HEK293 (cell line): ENCODE data around the gene HDAC1.

Experiments used
- EGR2 ChIP-seq: fragments of 450-650 bp; formaldehyde crosslinking; IDR thresholded peaks from 2 replicates; pipeline ENCODE4 v1.5.1; 2016; ENCODE audit warnings: low read depth, missing biosample characterization, missing genetic modification characterization
- ELK4 ChIP-seq: IDR thresholded peaks from 2 replicates; pipeline ENCODE4 v1.6.1; 2011; ENCODE audit warnings: mild to moderate bottlenecking, low read depth, low read length, borderline replicate concordance
- GLI2 ChIP-seq: fragments of 450-650 bp; formaldehyde crosslinking; IDR thresholded peaks from 2 replicates; pipeline ENCODE4; 2017; ENCODE audit warnings: missing biosample characterization, missing genetic modification characterization, low read depth, borderline replicate concordance
- GLIS1 ChIP-seq: fragments of 450-650 bp; formaldehyde crosslinking; IDR thresholded peaks from 2 replicates; pipeline ENCODE4 v1.5.1; 2016; ENCODE audit warnings: missing biosample characterization, missing genetic modification characterization
- KLF10 ChIP-seq: fragments of 450-650 bp; IDR thresholded peaks from 2 replicates; pipeline ENCODE4 v1.5.1; 2018; ENCODE audit warnings: missing biosample characterization, mild to moderate bottlenecking, missing genetic modification characterization
- KLF9 ChIP-seq: fragments of 450-650 bp; formaldehyde crosslinking; IDR thresholded peaks from 2 replicates; pipeline ENCODE4 v1.5.1; 2016; ENCODE audit warnings: missing biosample characterization, missing genetic modification characterization, low read depth
- PATZ1 ChIP-seq: fragments of 450-650 bp; formaldehyde crosslinking; IDR thresholded peaks from 2 replicates; pipeline ENCODE4 v1.5.1; 2016; ENCODE audit warnings: missing biosample characterization, missing genetic modification characterization
- PBX3 ChIP-seq: sonication (generic); formaldehyde crosslinking; IDR thresholded peaks from 2 replicates; pipeline ENCODE4 v1.8.1; 2022; ENCODE audit warnings: mild to moderate bottlenecking, moderate library complexity, missing genetic modification reagents
- SETDB1 ChIP-seq: IDR thresholded peaks from one replicate; pipeline ENCODE4 v1.6.1; 2017; ENCODE audit warnings: mild to moderate bottlenecking, low read length, moderate library complexity, mixed read lengths; ENCODE audit not compliant: insufficient read length
- WT1 ChIP-seq: fragments of 450-650 bp; formaldehyde crosslinking; IDR thresholded peaks from 2 replicates; pipeline ENCODE4 v1.5.1; 2016; ENCODE audit warnings: missing biosample characterization, missing genetic modification characterization
- YY2 ChIP-seq: fragments of 450-650 bp; formaldehyde crosslinking; IDR thresholded peaks from 2 replicates; pipeline ENCODE4 v1.5.1; 2016; ENCODE audit warnings: missing biosample characterization, missing genetic modification characterization
- ZBTB17 ChIP-seq: fragments of 450-650 bp; formaldehyde crosslinking; IDR thresholded peaks from 2 replicates; pipeline ENCODE4 v1.5.1; 2016; ENCODE audit warnings: missing biosample characterization, missing genetic modification characterization
- ZFP3 ChIP-seq: fragments of 450-650 bp; formaldehyde crosslinking; IDR thresholded peaks from 2 replicates; pipeline ENCODE4 v1.5.1; 2016; ENCODE audit warnings: low read depth, missing biosample characterization, missing genetic modification characterization
- ZNF112 ChIP-seq: fragments of 450-650 bp; formaldehyde crosslinking; IDR thresholded peaks from 2 replicates; pipeline ENCODE4 v1.5.0; 2017; ENCODE audit warnings: missing biosample characterization, missing genetic modification characterization
- ZNF133 ChIP-seq: fragments of 450-650 bp; formaldehyde crosslinking; IDR thresholded peaks from 2 replicates; pipeline ENCODE4 v1.5.1; 2016; ENCODE audit warnings: missing biosample characterization, missing genetic modification characterization
- ZNF140 ChIP-seq: fragments of 450-650 bp; formaldehyde crosslinking; IDR thresholded peaks from 2 replicates; pipeline ENCODE4 v1.5.1; 2016; ENCODE audit warnings: missing biosample characterization, missing genetic modification characterization
- ZNF202 ChIP-seq: fragments of 450-650 bp; formaldehyde crosslinking; IDR thresholded peaks from 2 replicates; pipeline ENCODE4 v1.5.1; 2016; ENCODE audit warnings: missing biosample characterization, missing genetic modification characterization, borderline replicate concordance
- ZNF341 ChIP-seq: fragments of 450-650 bp; formaldehyde crosslinking; IDR thresholded peaks from 2 replicates; pipeline ENCODE4; 2016; ENCODE audit warnings: low read depth, missing biosample characterization, missing genetic modification characterization
- ZNF521 ChIP-seq: fragments of 450-650 bp; formaldehyde crosslinking; IDR thresholded peaks from 2 replicates; pipeline ENCODE4 v1.5.1; 2017; ENCODE audit warnings: missing biosample characterization, mild to moderate bottlenecking, missing genetic modification characterization
- ZNF560 ChIP-seq: fragments of 450-650 bp; formaldehyde crosslinking; IDR thresholded peaks from 2 replicates; pipeline ENCODE4 v1.5.1; 2017; ENCODE audit warnings: missing biosample characterization, missing genetic modification characterization, borderline replicate concordance
- ZNF561 ChIP-seq: fragments of 450-650 bp; IDR thresholded peaks from 2 replicates; pipeline ENCODE4 v1.5.1; 2018; ENCODE audit warnings: missing biosample characterization, missing genetic modification characterization, borderline replicate concordance
- ZNF610 ChIP-seq: fragments of 450-650 bp; formaldehyde crosslinking; IDR thresholded peaks from 2 replicates; pipeline ENCODE4 v1.5.1; 2016; ENCODE audit warnings: missing biosample characterization, missing genetic modification characterization, borderline replicate concordance
- ZNF792 ChIP-seq: fragments of 450-650 bp; formaldehyde crosslinking; IDR thresholded peaks from 2 replicates; pipeline ENCODE4 v1.5.1; 2016; ENCODE audit warnings: missing biosample characterization, missing genetic modification characterization
- ZNF843 ChIP-seq: fragments of 450-650 bp; formaldehyde crosslinking; IDR thresholded peaks from 2 replicates; pipeline ENCODE4 v1.5.1; 2016; ENCODE audit warnings: missing biosample characterization, missing genetic modification characterization
- ZSCAN16 ChIP-seq: fragments of 450-650 bp; formaldehyde crosslinking; IDR thresholded peaks from 2 replicates; pipeline ENCODE4 v1.5.1; 2016; ENCODE audit warnings: missing biosample characterization, missing genetic modification characterization
- ZSCAN30 ChIP-seq: fragments of 450-650 bp; IDR thresholded peaks from 2 replicates; pipeline ENCODE4 v1.5.1; 2018; ENCODE audit warnings: missing biosample characterization, mild to moderate bottlenecking, missing genetic modification characterization, moderate library complexity
- TF ChIP-seq, protein P1 (sequence below): fragments of 450-650 bp; formaldehyde crosslinking; IDR thresholded peaks from 2 replicates; pipeline ENCODE4 v1.5.1; 2016; ENCODE audit warnings: missing biosample characterization, missing genetic modification characterization
- TF ChIP-seq, protein P2 (sequence below): fragments of 450-650 bp; formaldehyde crosslinking; IDR thresholded peaks from 2 replicates; pipeline ENCODE4 v1.5.1; 2016; ENCODE audit warnings: missing biosample characterization, missing genetic modification characterization

The HDAC1 gene

GRCh38 chr1:32351399-32352238 is 59.7 kb downstream of the HDAC1 start (continued):
- TF ChIP-seq ZNF202 (tag by site-specific recombination) (no peak), YY2 (tag by site-specific recombination) (no peak), ZNF140 (tag by site-specific recombination) (no peak), GLIS1 (peak; percentile 3; the same call in 1 of the 2 replicates), ZNF610 (tag by site-specific recombination) (no peak), ZFP3 (no peak), EGR2 (tag by site-specific recombination) (peak; percentile 74), ZNF341 (tag by site-specific recombination) (peak; percentile 81), PBX3 (0 out of 2 replicates have a peak, but pooled peaks have one; percentile 35), ZSCAN16 (tag by site-specific recombination) (no peak), KLF9 (tag by site-specific recombination) (0 out of 2 replicates have a peak, but pooled peaks have one; percentile 17), ZSCAN30 (peak; percentile 97), ZNF521 (tag by site-specific recombination) (no peak), PATZ1 (tag by site-specific recombination) (peak; percentile 67), GLI2 (no peak), KLF10 (tag by site-specific recombination) (0 out of 2 replicates have a peak, but pooled peaks have one; percentile 2), ZNF792 (no peak), ZNF560 (no peak), ZNF561 (tag by site-specific recombination) (peak; percentile 69; the same call in 1 of the 2 replicates), ELK4 (no peak), ZNF843 (tag by site-specific recombination) (no peak), SETDB1 (no peak), ZBTB17 (no peak), ZNF112 (no peak), WT1 (tag by site-specific recombination) (0 out of 2 replicates have a peak, but pooled peaks have one; percentile 39), ZNF133 (tag by site-specific recombination) (no peak)
- TF ChIP-seq, protein P1, sequence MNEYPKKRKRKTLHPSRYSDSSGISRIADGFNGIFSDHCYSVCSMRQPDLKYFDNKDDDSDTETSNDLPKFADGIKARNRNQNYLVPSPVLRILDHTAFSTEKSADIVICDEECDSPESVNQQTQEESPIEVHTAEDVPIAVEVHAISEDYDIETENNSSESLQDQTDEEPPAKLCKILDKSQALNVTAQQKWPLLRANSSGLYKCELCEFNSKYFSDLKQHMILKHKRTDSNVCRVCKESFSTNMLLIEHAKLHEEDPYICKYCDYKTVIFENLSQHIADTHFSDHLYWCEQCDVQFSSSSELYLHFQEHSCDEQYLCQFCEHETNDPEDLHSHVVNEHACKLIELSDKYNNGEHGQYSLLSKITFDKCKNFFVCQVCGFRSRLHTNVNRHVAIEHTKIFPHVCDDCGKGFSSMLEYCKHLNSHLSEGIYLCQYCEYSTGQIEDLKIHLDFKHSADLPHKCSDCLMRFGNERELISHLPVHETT (tag by site-specific recombination) = no peak
- TF ChIP-seq, protein P2, sequence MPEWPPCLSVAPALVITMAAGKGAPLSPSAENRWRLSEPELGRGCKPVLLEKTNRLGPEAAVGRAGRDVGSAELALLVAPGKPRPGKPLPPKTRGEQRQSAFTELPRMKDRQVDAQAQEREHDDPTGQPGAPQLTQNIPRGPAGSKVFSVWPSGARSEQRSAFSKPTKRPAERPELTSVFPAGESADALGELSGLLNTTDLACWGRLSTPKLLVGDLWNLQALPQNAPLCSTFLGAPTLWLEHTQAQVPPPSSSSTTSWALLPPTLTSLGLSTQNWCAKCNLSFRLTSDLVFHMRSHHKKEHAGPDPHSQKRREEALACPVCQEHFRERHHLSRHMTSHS (tag by site-specific recombination) = no peak
